ENCODE results near the gene PLPP6. TPM values are rescaled to one million over a fixed set of nuclear protein-coding genes. Genes with fewer than 3 reads are reported as not detected.

PLPP6 gene
- total RNA-seq, 1 experiment from 2014 or later: 13.4 TPM

DNA sequence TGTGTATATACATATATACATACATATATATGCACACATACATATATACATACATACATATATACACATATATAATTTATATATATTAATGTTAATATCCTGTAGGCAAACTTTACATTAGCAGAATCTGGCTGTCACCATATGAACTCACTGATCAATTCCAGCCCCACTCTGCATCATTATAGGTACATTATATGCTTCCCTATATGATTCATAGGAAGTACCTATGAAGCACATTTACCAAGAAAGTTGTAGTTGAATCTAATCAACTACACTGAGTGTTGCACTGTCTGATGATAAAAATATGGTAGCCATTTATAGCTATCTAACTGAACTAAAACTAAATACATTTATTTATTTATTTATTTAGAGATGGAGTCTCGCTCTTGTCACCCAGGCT, 9.6 kb downstream of the PLPP6 start:
- H3K27me3 Mint-ChIP-seq (ENCODE audit: low read depth): no peaks in the 10 kb centered on the region; the same call in 1 of the 2 replicates
- no peak for DNase-seq (ENCODE audit: low spot score)
- H3K27ac Mint-ChIP-seq: no peak overlapping the region
- no peak for ATAC-seq
- H3K9me3 Mint-ChIP-seq: no peaks in the 10 kb centered on the region
- CTCF ChIA-PET: no interaction called here
- TF ChIP-seq, protein P1, sequence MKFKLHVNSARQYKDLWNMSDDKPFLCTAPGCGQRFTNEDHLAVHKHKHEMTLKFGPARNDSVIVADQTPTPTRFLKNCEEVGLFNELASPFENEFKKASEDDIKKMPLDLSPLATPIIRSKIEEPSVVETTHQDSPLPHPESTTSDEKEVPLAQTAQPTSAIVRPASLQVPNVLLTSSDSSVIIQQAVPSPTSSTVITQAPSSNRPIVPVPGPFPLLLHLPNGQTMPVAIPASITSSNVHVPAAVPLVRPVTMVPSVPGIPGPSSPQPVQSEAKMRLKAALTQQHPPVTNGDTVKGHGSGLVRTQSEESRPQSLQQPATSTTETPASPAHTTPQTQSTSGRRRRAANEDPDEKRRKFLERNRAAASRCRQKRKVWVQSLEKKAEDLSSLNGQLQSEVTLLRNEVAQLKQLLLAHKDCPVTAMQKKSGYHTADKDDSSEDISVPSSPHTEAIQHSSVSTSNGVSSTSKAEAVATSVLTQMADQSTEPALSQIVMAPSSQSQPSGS (CRISPR knock-in tag; IDR thresholded peaks at IDR 0.05; ENCODE audit: borderline replicate concordance, low read depth): no peak
- TF ChIP-seq, protein P2, sequence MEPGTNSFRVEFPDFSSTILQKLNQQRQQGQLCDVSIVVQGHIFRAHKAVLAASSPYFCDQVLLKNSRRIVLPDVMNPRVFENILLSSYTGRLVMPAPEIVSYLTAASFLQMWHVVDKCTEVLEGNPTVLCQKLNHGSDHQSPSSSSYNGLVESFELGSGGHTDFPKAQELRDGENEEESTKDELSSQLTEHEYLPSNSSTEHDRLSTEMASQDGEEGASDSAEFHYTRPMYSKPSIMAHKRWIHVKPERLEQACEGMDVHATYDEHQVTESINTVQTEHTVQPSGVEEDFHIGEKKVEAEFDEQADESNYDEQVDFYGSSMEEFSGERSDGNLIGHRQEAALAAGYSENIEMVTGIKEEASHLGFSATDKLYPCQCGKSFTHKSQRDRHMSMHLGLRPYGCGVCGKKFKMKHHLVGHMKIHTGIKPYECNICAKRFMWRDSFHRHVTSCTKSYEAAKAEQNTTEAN (CRISPR knock-in tag; IDR thresholded peaks at IDR 0.05): no peak
- TF ChIP-seq ATF1 (CRISPR knock-in tag; IDR thresholded peaks at IDR 0.05) (no peak), ZNF138 (CRISPR knock-in tag; conservative IDR thresholded peaks at IDR 0.05) (no peak), IRF2 (CRISPR knock-in tag; IDR thresholded peaks at IDR 0.05; ENCODE audit: borderline replicate concordance, low read depth) (no peak), NFATC4 (CRISPR knock-in tag; IDR thresholded peaks at IDR 0.05) (no peak), ELF4 (CRISPR knock-in tag; IDR thresholded peaks at IDR 0.05; ENCODE audit: low read depth) (no peak), CDX4 (CRISPR knock-in tag; IDR thresholded peaks at IDR 0.05; ENCODE audit: borderline replicate concordance) (no peak), CREB1 (CRISPR knock-in tag; IDR thresholded peaks at IDR 0.05) (no peak), FOXP4 (CRISPR knock-in tag; IDR thresholded peaks at IDR 0.05) (no peak), ATF3 (CRISPR knock-in tag; conservative IDR thresholded peaks at IDR 0.05) (no peak), ZNF396 (CRISPR knock-in tag; IDR thresholded peaks at IDR 0.05; ENCODE audit: borderline replicate concordance) (no peak), TEAD1 (CRISPR knock-in tag; IDR thresholded peaks at IDR 0.05) (no peak)
- TF ChIP-seq, protein P3, sequence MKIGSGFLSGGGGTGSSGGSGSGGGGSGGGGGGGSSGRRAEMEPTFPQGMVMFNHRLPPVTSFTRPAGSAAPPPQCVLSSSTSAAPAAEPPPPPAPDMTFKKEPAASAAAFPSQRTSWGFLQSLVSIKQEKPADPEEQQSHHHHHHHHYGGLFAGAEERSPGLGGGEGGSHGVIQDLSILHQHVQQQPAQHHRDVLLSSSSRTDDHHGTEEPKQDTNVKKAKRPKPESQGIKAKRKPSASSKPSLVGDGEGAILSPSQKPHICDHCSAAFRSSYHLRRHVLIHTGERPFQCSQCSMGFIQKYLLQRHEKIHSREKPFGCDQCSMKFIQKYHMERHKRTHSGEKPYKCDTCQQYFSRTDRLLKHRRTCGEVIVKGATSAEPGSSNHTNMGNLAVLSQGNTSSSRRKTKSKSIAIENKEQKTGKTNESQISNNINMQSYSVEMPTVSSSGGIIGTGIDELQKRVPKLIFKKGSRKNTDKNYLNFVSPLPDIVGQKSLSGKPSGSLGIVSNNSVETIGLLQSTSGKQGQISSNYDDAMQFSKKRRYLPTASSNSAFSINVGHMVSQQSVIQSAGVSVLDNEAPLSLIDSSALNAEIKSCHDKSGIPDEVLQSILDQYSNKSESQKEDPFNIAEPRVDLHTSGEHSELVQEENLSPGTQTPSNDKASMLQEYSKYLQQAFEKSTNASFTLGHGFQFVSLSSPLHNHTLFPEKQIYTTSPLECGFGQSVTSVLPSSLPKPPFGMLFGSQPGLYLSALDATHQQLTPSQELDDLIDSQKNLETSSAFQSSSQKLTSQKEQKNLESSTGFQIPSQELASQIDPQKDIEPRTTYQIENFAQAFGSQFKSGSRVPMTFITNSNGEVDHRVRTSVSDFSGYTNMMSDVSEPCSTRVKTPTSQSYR (CRISPR knock-in tag; IDR thresholded peaks at IDR 0.05): no peak
- TF ChIP-seq, protein P4, sequence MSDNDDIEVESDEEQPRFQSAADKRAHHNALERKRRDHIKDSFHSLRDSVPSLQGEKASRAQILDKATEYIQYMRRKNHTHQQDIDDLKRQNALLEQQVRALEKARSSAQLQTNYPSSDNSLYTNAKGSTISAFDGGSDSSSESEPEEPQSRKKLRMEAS (CRISPR knock-in tag; IDR thresholded peaks at IDR 0.05): no peak
- TF ChIP-seq, protein P5, sequence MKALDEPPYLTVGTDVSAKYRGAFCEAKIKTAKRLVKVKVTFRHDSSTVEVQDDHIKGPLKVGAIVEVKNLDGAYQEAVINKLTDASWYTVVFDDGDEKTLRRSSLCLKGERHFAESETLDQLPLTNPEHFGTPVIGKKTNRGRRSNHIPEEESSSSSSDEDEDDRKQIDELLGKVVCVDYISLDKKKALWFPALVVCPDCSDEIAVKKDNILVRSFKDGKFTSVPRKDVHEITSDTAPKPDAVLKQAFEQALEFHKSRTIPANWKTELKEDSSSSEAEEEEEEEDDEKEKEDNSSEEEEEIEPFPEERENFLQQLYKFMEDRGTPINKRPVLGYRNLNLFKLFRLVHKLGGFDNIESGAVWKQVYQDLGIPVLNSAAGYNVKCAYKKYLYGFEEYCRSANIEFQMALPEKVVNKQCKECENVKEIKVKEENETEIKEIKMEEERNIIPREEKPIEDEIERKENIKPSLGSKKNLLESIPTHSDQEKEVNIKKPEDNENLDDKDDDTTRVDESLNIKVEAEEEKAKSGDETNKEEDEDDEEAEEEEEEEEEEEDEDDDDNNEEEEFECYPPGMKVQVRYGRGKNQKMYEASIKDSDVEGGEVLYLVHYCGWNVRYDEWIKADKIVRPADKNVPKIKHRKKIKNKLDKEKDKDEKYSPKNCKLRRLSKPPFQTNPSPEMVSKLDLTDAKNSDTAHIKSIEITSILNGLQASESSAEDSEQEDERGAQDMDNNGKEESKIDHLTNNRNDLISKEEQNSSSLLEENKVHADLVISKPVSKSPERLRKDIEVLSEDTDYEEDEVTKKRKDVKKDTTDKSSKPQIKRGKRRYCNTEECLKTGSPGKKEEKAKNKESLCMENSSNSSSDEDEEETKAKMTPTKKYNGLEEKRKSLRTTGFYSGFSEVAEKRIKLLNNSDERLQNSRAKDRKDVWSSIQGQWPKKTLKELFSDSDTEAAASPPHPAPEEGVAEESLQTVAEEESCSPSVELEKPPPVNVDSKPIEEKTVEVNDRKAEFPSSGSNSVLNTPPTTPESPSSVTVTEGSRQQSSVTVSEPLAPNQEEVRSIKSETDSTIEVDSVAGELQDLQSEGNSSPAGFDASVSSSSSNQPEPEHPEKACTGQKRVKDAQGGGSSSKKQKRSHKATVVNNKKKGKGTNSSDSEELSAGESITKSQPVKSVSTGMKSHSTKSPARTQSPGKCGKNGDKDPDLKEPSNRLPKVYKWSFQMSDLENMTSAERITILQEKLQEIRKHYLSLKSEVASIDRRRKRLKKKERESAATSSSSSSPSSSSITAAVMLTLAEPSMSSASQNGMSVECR (CRISPR knock-in tag; IDR thresholded peaks at IDR 0.05; ENCODE audit: borderline replicate concordance): no peak
- POLR2A ChIA-PET: no interaction called here
- H3K4me3 Mint-ChIP-seq: no peak overlapping the region
- peaks cover 20% of the 10 kb centered on the region for H3K4me1 Mint-ChIP-seq
- no peaks in the 10 kb centered on the region for H3K36me3 Mint-ChIP-seq
